Left lung (tissue), 10 donors: Measurements from ENCODE around the gene ALOX12. TPM values are rescaled to one million over a fixed set of nuclear protein-coding genes. Genes with fewer than 3 reads are reported as not detected.

Experiments
- ATAC-seq: fragments of 200-7000 bp; cut with Tn5 transposase; one replicate; pipeline ENCODE4 v1.9.1; 2020; ENCODE audit warnings: moderate library complexity
- DNase-seq, 4 donors: peaks; one replicate each; pipeline ENCODE4 v3.0.0-alpha.2; 2013 to 2020
- H3K27ac ChIP-seq, 2 donors: fragments of 200-600 bp; sonication (generic) in 1 of 2; one replicate each; pipeline versions ENCODE4 v1.5.0 to v1.8.0; 2020 to 2021
- H3K27me3 ChIP-seq, 2 donors: fragments of 200-600 bp; sonication (generic) in 1 of 2; one replicate each; pipeline versions ENCODE4 v1.5.0 to v1.8.0; 2020 to 2021
- H3K36me3 ChIP-seq, 2 donors: fragments of 200-600 bp; sonication (generic) in 1 of 2; one replicate each; pipeline versions ENCODE4 v1.5.0 to v1.8.0; 2020 to 2021
- H3K4me1 ChIP-seq, 2 donors: fragments of 200-600 bp; one replicate each; pipeline ENCODE4 v1.8.0; 2021
- H3K4me3 ChIP-seq, 2 donors: fragments of 200-600 bp; sonication (generic) in 1 of 2; one replicate each; pipeline versions ENCODE4 v1.5.0 to v1.8.0; 2020 to 2021; ENCODE audit warnings: mild to moderate bottlenecking in 1 of 2
- H3K9me3 ChIP-seq, 2 donors: fragments of 200-600 bp; sonication (generic) in 1 of 2; one replicate each; pipeline versions ENCODE4 v1.5.0 to v1.8.0; 2020 to 2021
- intact Hi-C, 2 donors: fragments of 100-400 bp; cut with DNase I; formaldehyde crosslinking; loops; one replicate each; pipeline versions ENCODE4 v1.11.2 to v1.14.2; 2022
- polyA plus RNA-seq, 6 donors: library from polyadenylated mRNA; unstranded; fragments of 120-200 nt; gene quantifications; one replicate each; pipeline ENCODE4 v1.2.1, GENCODE V29; 2013; ENCODE audit not compliant: insufficient read length in 6 of 6
- total RNA-seq, 2 donors: library from RNA; stranded (reverse); fragmentation: NEBNext Ultra II Directional; extraction: Animal tissue kit (Norgen Biotek cat#: 25700); gene quantifications; one replicate each; pipeline ENCODE4 v1.2.1, GENCODE V29; 2021
- TF ChIP-seq, protein P1 (sequence below), 2 donors: fragments of 200-600 bp; sonication (generic) in 1 of 2; IDR thresholded peaks; one replicate each; pipeline versions ENCODE4 v1.5.0 to v1.8.0; 2021; ENCODE audit warnings: antibody characterized with exemption in 2 of 2
- donor health status: DM: no; HTN: yes; CAD: no.
- donor health status: DM: no; HTN: no; CAD: no.

ALOX12 gene
- total and polyA plus RNA-seq, 8 donors = 0.29 to 4.4 (median 3.1) TPM

- Histone ChIP-seq H3K9me3 (no peaks in the 10 kb centered on the region), H3K4me3 (no peak overlapping the region), H3K4me1 (no peaks in the 10 kb centered on the region), H3K36me3 (peaks cover 0 to 76% of the 10 kb centered on the region in 2 donors), H3K27ac (no peak overlapping the region), H3K27me3 (no peaks in the 10 kb centered on the region)
- intact Hi-C loops = loop anchor here in 1 of 2 donors (5.0 kb wide), 1 partner anchor 90 kb away; no protein-coding TSS in a partner anchor
- TF ChIP-seq, protein P1, sequence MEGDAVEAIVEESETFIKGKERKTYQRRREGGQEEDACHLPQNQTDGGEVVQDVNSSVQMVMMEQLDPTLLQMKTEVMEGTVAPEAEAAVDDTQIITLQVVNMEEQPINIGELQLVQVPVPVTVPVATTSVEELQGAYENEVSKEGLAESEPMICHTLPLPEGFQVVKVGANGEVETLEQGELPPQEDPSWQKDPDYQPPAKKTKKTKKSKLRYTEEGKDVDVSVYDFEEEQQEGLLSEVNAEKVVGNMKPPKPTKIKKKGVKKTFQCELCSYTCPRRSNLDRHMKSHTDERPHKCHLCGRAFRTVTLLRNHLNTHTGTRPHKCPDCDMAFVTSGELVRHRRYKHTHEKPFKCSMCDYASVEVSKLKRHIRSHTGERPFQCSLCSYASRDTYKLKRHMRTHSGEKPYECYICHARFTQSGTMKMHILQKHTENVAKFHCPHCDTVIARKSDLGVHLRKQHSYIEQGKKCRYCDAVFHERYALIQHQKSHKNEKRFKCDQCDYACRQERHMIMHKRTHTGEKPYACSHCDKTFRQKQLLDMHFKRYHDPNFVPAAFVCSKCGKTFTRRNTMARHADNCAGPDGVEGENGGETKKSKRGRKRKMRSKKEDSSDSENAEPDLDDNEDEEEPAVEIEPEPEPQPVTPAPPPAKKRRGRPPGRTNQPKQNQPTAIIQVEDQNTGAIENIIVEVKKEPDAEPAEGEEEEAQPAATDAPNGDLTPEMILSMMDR (IDR thresholded peaks at IDR 0.05) = no peak
- DNase-seq = no peak
- no peak for ATAC-seq
Observed at GRCh38 chr17:7002288-7003047, 6.6 kb downstream of the ALOX12 start.

DNA sequence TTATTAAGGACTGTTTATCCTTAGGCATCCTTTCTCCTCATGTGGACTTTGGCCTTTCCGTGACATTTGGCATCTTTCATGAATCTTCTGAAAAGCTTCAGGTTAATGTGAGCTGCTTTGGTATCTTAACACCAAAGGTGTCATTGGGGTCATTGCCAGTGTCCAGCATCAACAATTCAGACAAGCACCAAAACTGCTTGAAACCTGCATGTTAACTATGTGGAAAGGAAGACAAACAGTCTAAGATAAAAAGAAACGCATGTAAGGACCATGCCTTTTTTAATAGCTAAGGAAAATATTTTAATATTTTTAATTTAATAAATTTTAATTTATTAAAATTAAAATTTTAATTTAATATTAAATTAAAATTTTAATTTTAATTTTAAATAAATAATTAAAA lies 7.9 kb downstream of the ALOX12 start:
- Histone ChIP-seq H3K4me1 (peaks cover 0 to 6% of the 10 kb centered on the region in 2 donors), H3K9me3 (no peaks in the 10 kb centered on the region), H3K27ac (no peak overlapping the region), H3K4me3 (no peak overlapping the region), H3K36me3 (peaks cover 0 to 76% of the 10 kb centered on the region in 2 donors), H3K27me3 (no peaks in the 10 kb centered on the region)
- intact Hi-C loops = loop anchor here in 1 of 2 donors (5.0 kb wide), 1 partner anchor 91 kb away; no protein-coding TSS in a partner anchor
- ATAC-seq (no peak), DNase-seq (no peak)
- TF ChIP-seq, protein P1 (IDR thresholded peaks at IDR 0.05) = no peak

- Histone ChIP-seq H3K27me3 (no peaks in the 10 kb centered on the region), H3K27ac (no peak overlapping the region), H3K36me3 (peaks cover 0 to 74% of the 10 kb centered on the region in 2 donors), H3K9me3 (no peaks in the 10 kb centered on the region), H3K4me3 (no peak overlapping the region), H3K4me1 (peaks cover 0 to 15% of the 10 kb centered on the region in 2 donors)
- ATAC-seq (peak; percentile 90), DNase-seq (peak in 2 of 4 donors; percentile 69)
- intact Hi-C loops = loop anchor here in 1 of 2 donors (5.0 kb wide), 1 partner anchor 92 kb away; no protein-coding TSS in a partner anchor
- TF ChIP-seq, protein P1 (IDR thresholded peaks at IDR 0.05) = peak; percentile 63 to 68
Observed at GRCh38 chr17:7004398-7005253, 8.8 kb downstream of the ALOX12 start.

DNA sequence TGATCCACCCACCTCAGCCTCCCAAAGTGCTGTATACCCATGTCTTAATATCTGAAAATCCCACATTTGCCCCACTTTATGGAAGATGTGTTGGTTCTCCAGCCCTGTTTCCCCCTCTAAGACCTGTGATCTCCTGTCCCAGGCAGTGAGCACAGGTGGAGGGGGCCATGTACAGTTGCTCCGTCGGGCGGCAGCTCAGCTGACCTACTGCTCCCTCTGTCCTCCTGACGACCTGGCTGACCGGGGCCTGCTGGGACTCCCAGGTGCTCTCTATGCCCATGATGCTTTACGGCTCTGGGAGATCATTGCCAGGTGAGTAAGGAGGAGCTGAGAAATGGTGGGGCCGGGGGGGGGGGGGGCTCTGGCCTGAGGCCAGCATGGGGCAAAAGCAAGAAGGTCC lies 9.9 kb downstream of the ALOX12 start:
- TF ChIP-seq, protein P1 (IDR thresholded peaks at IDR 0.05) = no peak
- peaks cover 2 to 26% of the 10 kb centered on the region in 2 donors for H3K4me1 ChIP-seq
- no peaks in the 10 kb centered on the region for H3K27me3 ChIP-seq
- no peak for DNase-seq
- no peak overlapping the region for H3K27ac ChIP-seq
- no peak overlapping the region for H3K4me3 ChIP-seq
- no peaks in the 10 kb centered on the region for H3K9me3 ChIP-seq
- intact Hi-C loops = no loop called here
- peaks cover 0 to 68% of the 10 kb centered on the region in 2 donors for H3K36me3 ChIP-seq
- no peak for ATAC-seq

GRCh38 chr17:7007143-7007542 lies 11.3 kb downstream of the ALOX12 start:
- no peaks in the 10 kb centered on the region for H3K27me3 ChIP-seq
- no peaks in the 10 kb centered on the region for H3K9me3 ChIP-seq
- DNase-seq (no peak), ATAC-seq (no peak)
- H3K4me3 ChIP-seq = no peak overlapping the region
- H3K36me3 ChIP-seq = peaks cover 0 to 54% of the 10 kb centered on the region in 2 donors
- no peak overlapping the region for H3K27ac ChIP-seq
- H3K4me1 ChIP-seq = peaks cover 9 to 37% of the 10 kb centered on the region in 2 donors
- TF ChIP-seq, protein P1 (IDR thresholded peaks at IDR 0.05) = no peak
- intact Hi-C loops = no loop called here
